Tongue (tissue), 2 donors: ENCODE results near the gene ABCC4. TPM values are rescaled to one million over a fixed set of nuclear protein-coding genes. Genes with fewer than 3 reads are reported as not detected.
A peak's percentile ranks its signal among the peaks of the same experiment; 100 is the strongest.
"Not testable (repeated sequence)": the region's sequence is repeated elsewhere in the genome, so short reads cannot be mapped to it uniquely, and the experiment has no call there.

Source experiments
- DNase-seq: peaks from one replicate; pipeline ENCODE4 v3.0.0-alpha.2; 2015
- total RNA-seq: library from RNA; depleted of rRNA; stranded (reverse); fragments of >200 nt; gene quantifications from one replicate; pipeline ENCODE4 v1.2.3, GENCODE V29; 2014

ABCC4 gene
- total RNA-seq, 1 donor from 2014 or later: 9.2 TPM

DNA sequence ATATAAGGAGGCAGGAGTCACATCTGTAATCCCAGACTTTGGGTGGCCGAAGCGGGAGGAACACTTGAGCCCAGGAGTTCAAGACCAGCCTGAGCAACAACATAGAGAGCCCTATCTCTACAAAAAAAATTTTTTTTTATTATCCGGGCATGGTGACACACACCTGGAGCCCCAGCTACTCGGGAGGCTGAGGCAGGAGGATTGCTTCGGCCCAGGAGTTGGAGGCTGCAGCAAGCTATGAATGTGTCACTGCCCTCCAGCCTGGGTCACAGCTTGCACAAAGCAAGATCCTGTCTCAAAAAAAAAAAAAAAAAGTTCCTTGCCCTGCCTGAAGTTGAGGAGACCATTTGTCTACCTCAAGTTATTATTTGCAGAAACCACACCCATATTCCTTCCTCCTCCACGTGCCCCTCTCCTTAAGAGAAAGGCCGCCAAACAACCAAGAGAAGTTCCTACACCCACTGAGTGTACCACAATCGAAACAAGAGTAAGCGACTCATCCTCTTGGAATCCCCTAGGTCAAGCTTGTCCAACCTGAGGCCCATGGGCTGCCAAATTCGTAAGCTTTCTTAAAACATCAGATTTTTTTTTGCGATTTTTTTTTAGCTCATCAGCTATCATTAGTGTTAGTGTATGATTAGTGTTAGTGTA lies 2.2 kb downstream of the ABCC4 start:
- no peak for DNase-seq

DNA sequence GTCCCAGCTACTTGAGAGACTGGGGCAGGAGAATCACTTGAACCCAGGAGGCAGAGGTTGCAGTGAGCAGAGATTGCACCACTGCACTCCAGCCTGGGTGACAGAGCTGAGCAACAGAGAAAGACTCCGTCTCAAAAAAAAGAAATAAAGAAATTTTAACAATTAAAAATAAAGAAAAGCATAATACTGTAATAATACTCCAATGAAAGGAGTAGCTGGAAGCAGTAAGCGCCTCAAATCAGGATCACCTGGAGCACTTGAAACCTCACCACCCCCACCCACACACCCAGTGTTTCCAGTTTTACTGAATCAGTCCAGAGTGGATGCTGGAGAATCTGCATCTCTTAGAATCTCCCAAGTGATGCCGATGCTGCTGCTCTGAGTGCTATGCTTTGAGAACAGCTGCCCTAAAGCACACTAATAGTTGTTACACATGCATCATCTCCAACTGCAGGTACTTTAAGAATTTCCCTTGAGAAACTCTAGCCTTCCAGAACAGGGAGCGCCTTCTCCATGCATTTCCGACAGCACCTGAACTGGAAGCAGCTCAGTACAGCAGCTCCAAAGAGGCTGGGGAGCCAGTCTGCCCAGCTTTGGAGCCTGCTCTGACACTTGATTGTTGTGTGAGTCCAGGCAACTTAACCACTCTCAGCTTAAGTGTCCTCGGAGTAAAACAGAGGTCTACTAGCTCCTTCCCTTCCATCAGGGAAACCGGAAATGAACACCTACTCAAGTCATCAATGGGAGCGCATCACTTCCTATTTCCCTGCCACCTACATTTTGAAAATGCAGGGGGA lies 2.9 kb downstream of the ABCC4 start:
- DNase-seq: no peak

DNA sequence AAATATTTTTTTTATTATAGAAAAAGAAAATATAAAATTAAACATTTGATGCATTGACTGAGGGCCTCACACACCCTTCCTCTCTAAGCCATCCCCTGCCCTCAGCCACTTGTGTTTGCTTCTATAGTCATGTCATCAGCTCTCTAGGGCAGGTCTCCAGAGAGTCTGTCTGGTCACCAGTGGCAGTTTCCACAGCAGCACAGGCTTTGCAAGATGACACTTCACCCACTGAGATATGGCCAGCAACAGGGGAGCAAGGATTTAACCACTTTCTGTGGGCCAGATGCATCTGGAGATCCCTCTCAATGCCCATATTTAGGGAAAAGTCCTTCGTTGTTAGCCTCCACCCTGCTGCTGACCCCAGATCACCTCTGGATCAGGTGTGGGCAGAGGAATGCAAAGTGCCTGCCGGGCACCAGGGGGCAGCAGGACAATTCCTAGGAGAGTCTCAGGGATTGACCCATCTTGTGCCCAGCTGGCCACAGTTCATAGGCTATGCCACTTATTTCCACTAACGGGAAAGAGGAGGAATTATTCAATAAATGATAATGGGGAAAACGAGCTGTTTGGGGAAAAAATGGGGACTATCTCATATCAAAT lies 4.8 kb downstream of the ABCC4 start:
- DNase-seq: no peak

DNA sequence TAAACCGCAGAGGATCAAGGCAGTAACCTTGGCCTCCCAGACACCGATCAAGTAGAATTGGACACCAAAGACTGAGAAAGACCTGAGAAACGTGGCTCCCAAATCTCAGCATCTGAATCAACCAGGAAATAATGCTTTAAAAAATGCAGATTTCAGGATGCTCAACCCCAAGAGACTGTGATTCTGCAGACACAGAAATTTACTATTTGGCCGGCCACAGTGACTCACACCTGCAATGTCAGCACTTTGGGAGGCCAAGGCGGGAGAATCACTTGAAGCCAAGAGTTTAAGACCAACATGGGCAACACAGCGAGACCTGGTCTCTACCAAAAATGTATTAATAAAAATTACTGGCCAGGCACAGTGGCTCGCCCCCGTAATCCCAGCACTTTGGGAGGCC lies 6.2 kb downstream of the ABCC4 start:
- DNase-seq: no peak

DNA sequence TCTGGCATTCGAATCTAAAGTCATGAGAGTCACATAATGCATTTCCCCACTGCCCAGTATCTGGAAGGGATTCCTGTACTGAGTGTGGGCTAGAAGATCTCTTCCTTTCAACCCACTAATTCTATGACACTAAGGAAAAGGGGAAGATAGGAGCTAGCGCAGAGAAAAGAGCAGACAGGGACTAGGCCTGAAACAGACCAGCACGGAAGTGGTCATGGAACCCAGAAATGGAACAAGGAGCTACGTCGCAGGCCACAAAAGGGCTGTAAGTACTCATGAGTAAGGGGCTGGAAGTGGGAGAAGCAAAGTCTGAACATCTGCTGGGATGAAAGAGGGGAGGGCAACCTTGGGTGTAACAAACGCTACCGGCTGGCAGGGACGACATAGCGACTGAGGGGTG lies 8.6 kb downstream of the ABCC4 start:
- no peak for DNase-seq

DNA sequence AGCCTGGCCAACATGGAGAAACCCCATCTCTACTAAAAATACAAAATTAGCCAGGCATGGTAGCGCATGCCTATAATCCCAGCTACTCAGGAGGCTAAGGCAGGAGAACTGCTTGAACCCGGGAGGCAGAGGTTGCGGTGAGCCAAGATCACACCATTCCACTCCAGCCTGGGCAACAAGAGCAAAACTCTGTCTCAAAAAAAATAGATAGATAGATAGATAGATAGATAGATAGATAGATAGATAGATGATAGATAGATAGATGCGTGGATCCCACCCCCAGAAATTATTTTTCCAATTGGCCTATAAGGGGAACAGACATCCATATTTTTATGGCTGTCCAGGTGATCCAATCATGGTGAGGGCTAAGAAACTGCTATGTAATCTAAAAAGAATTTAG lies 11.3 kb downstream of the ABCC4 start:
- not testable (repeated sequence) for DNase-seq

DNA sequence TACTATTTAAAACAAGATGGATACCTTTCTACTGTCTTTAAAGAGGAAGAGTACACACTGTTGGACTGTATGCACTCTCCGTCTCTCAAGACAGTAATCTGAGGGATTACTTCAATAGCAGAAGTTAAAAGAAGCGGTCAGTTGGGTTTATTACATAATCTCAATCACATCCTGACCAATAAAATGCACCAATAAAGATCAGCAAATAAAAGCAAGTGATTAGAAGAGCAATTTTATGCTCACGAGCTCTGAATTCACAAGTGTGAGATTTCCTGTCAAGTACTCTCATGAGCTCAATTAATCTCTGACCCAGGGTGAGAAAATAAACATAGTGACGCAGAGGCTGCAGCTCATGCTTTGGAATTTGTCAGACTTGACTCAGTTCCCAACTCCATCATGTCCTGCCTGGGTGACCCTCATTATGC lies 12.2 kb downstream of the ABCC4 start:
- DNase-seq: no peak

DNA sequence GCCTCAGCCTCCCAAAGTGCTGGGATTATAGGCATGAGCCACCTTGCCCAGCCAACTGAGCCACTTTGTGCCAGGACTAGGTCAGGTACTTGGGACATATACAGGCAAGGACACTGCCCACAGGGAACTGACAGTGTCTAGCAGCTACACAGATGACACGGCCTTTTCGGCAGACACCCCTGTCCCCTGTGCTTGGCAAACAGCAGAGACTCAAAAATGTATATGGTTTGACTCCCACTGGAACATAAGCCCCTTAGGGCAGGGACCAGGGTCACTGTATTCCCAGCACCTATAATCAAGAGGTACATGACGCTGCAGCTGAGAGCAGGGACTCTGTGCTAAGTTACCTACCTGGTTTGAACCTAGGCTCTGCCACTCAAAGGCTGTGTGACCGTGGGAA lies 16.8 kb downstream of the ABCC4 start:
- no peak for DNase-seq

DNA sequence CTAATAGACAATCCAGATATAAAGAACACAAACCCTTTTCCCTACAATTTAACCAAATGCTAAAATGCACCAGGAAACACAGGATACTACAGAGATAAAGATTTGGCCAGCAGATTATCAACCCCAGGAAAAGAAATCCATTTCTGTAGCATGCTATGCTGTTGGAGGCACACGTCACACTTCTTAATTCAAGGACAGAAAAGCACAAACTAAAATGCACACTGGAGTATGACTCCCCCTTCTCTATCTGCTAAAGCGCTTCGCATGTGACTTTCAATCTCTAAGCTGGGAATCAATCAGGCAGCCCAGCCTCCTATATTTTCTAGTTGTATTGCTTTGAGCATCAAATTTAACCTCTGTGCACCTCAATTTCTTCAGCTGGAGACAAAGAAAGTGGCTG lies 22.2 kb downstream of the ABCC4 start:
- DNase-seq: no peak

DNA sequence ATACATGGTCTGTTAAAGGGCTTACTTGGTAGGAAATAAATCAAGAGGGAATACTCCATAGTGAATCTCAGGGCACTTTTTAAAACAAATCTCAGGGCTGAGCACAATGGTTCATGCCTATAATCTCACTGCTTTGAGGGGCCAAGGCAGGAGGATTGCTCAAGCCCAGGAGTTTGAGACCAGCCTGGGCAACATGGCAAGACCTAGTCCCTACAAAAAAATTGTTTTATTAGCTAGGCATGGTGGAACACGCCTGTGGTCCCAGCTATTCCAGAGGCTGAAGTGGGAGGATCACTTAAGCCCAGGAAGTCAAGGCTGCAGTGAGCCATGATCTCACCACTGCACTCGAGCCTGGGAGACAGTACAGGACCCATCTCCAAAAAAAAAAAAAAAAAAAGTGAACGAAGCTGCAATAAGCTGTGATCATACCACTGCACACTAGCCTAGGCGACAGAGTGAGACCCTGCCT lies 25.2 kb downstream of the ABCC4 start:
- no peak for DNase-seq

DNA sequence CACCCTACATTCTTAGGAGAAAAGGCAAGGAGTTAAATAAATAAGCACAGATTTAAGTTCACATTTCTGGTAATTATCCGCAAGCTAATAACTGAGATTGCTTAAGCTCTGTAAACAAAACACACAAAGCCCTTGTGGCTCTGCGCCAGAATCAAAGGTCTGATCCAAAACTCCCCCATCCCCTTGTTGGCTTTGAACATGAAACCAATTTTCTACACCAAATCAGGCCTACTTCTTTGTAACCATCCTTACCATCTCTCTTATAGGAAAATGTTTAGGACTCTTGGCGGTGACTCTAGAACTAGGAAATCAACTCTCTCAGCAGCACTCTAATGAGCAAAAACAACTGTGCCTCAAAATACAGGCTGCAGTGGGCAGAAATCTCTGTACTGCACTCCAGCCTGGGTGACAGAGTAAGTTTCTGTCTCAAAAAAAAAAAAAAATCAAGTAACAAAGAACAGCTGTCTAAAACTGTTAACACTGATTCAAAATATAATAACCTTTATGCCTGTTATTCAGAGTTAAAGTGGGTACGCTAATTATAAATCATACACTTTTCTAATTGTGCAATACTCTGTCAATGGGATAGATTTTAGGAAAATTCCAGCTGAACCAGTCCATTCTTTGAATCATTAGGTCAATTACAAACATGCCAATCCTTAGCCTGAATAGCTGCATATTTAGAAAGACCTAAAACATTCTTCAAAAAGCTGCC lies 25.8 kb downstream of the ABCC4 start:
- DNase-seq: peak; percentile 55

DNA sequence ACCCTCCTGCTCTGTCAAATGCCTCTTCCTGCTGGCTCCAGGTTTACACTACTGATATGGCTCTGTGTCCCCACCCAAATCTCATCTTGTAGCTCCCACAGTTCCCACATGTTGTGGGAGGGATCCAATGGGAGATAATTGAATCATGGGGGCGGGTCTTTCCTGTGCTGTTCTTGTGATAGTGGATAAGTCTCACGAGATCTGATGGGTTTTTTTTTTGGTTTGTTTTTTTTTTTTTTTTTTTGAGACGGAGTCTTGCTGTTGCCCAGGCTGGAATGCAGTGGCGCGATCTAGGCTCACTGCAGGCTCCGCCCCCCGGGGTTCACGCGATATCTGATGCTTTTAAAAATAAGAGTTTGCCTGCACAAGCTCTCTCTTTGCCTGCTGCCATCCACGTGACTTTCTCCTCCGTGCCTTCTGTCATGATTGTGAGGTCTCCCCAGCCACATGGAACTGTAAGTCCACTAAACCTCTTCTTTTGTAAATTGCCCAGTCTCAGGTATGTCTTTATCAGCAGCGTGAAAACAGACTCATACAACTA lies 27.6 kb downstream of the ABCC4 start:
- DNase-seq: not testable (repeated sequence)

DNA sequence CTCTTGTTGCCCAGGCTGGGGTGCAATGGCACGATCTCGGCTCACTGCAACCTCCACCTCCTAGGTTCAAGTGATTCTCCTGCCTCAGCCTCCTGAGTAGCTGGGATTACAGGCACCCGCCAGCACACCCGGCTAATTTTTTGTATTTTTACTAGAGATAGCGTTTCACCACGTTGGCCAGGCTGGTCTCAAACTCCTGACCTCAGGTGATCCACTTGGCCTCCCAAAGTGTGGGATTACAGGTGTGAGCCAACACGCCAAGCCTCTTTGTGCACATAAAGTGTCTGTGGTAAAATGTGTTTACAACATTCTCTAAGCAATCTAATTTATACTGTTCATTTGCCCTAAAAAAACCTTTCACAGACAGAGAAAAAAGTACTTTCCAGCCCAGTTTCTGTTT lies 29.2 kb downstream of the ABCC4 start:
- not testable (repeated sequence) for DNase-seq

DNA sequence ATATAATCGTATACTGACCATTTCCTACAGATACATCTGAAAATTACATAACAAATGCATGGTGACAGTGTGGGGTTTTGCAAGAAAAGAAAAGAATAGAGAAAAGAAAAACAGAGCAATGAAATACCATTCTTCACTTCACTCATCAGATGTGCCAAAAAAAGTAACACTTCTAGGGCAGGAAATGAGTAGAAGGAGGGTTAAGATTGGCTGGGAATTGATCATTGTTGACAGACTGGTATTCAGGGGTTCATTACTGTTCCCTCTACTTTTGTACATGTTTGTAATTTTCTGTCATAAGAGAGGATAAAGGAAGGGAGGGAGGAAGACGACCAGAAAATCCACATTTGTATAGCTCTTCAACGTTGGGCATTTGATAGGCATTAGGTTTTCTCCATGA lies 31.5 kb downstream of the ABCC4 start:
- DNase-seq: no peak

DNA sequence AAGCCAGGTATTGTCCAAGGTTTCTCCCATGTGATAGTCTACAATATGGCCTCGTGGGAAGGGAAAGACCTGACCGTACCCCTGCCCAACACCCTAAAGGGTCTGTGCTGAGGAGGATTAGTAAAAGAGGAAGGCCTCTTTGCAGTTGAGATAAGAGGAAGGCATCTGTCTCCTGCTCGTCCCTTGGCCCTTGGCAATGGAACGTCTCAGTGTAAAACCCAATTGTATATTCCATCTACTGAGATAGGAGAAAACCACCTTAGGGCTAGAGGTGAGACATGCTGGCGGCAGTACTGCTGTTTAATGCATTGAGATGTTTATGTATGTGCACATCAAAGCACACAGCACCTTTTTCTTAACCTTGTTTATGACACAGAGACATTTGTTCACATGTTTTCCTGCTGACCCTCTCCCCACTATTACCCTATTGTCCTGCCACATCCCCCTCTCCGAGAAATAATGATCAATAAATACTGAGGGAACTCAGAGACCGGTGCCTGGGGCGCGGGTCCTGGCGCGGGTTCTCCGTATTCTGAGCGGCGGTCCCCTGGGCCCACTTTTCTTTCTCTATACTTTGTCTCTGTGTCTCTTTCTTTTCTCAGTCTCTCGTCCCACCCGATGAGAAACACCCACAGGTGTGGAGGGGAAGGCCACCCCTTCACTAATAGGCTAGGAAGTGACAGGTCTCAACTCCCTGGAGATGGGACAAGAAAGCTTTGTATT lies 32.7 kb downstream of the ABCC4 start:
- DNase-seq: not testable (repeated sequence)

DNA sequence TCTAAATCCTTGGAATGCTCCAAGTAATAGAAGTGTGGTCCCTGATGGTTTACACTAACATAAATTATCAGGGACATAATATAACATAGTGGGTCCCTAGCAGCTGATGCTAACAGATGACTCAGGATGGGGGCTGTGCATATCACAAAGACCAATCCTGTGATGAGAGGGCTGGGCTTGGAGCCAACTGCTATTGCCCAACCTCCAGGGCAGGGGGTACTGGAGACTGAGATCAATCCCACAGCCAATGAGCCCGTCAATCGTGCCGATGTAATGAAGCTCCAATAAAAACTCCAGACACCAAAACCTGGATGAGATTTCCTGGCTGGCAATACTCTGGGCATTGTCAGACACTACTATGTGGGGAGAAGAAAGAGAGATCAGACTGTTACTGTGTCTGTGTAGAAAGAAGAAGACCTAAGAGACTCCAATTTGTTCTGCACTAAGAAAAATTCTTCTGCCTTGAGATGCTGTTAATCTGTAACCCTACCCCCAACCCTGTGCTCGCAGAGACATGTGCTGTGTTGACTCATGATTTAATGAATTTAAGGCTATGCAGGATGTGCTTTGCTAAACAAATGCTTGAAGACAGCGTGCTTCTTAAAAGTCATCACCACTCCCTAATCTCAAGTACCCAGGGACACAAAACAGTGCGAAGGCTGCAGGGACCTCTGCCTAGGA lies 33.4 kb downstream of the ABCC4 start:
- DNase-seq: peak; percentile 52

DNA sequence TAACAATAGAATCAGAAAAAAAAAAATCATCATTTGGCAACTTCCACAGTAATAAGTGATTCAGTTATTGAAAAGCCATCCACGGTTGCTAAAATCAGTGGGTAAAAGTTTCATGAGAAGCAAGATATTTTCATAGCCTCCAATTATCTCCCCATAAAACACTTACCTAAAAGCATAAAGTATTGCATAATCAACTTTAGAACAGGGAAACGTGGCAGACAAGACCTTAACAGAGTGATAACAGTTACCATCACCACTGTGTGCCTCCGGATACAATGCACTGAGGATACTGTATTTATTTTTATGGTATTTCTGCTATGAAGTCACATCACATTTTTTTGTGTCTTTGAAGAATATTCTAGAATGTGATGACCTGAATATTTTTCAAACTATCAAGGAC lies 37.0 kb downstream of the ABCC4 start:
- no peak for DNase-seq

DNA sequence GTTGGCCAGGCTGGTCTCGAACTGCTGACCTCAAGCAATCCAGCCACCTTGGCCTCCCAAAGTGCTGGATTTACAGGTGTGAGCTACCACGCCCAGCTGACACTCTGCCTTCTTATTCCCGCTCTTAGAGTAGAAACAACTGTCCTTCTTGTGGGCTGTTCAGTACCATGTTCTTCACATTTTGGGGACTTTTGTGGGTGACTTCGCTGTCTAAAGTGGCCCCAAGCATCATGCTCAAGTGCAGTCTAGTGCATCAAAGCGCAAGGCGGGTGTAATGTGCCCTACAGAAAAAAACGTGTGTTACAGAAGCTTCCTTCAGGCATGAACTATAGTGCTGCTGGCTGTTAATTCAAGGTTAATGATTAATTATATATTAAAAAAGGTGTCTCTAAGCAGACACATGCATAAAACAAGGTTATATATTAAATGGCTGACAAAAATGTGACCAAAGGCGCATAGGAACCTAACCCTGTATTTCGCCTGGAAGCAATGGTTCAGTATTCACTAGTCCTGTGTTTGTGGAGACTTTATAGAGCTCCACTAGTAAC lies 38.3 kb downstream of the ABCC4 start:
- DNase-seq: no peak

DNA sequence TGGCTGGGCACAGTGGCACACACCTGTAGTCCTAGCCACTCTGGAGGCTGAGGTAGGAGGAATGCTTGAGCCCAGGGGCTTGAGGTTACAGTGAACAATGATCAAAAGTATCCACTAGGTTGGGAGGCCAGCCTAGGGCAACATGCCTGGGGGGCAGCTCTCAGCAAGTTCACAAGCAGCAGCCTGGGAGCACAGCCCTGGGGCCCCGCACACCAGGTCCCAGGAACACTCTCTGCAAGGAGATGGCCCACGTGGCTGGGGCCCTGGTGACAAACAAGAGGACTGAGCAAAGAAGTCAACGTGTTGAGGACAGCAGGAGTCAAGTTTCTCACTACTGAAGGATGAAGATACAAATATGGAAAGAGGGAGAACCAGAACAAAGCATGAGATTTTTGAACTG lies 39.3 kb downstream of the ABCC4 start:
- DNase-seq: no peak

DNA sequence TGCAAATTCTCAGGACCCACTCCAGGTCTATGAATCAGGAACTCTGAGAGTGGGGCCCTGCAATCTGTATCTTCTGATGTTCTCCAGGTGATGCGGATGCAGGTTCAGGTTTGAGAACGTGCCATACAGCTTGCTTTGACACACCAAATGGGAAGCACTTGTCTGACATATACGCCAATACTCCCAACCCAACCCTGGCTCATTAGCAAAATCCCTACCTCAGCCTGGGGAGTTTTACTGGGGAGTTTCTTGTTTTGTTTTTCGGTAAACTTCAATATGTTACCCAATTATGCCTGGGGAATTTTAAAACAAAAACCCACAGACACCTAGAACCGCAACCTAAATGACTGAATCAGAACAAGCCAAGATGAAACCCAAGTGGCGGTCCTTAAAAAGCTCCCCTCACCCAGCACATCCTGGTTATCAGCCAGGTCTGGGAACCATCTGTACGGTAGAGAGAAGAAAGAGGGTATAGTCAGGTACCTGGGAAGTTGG lies 41.2 kb downstream of the ABCC4 start:
- DNase-seq: no peak
